GM23338 (cell line): Measurements from ENCODE around the gene XPR1. TPM values are rescaled to one million over a fixed set of nuclear protein-coding genes. Genes with fewer than 3 reads are reported as not detected.

Experiments used
- ATAC-seq: fragments of 200-7000 bp; cut with Tn5 transposase; 3 replicates; pipeline ENCODE4 v1.9.1; 2020
- DNase-seq: peaks from one replicate; pipeline ENCODE4 v3.0.0-alpha.2; 2015; ENCODE audit warnings: low spot score
- H2AFZ ChIP-seq: fragments of 200-600 bp; sonication (generic); 2 replicates; pipeline ENCODE4 v1.8.0; 2016; ENCODE audit warnings: antibody characterized with exemption, mild to moderate bottlenecking, moderate library complexity
- H3F3A ChIP-seq: fragments of 200-600 bp; sonication (generic); replicated peaks from 2 replicates; pipeline ENCODE4 v1.8.0; 2017; ENCODE audit warnings: antibody characterized with exemption, mixed run types, low read depth
- H3K27ac ChIP-seq: fragments of 200-600 bp; sonication (generic); 2 replicates; pipeline ENCODE4 v1.6.1; 2016; ENCODE audit warnings: low read depth
- H3K27me3 ChIP-seq: fragments of 200-600 bp; sonication (generic); 2 replicates; pipeline ENCODE4 v1.8.0; 2016; ENCODE audit warnings: mild to moderate bottlenecking, mixed run types, moderate library complexity; ENCODE audit not compliant: insufficient read depth
- H3K36me3 ChIP-seq: fragments of 200-600 bp; sonication (generic); 2 replicates; pipeline ENCODE4 v1.8.0; 2016; ENCODE audit warnings: mild to moderate bottlenecking; ENCODE audit not compliant: insufficient read depth
- H3K4me1 ChIP-seq: fragments of 200-600 bp; sonication (generic); 2 replicates; pipeline ENCODE4 v1.8.0; 2016; ENCODE audit warnings: mild to moderate bottlenecking, moderate library complexity; ENCODE audit not compliant: insufficient read depth
- H3K4me2 ChIP-seq: fragments of 200-600 bp; sonication (generic); 2 replicates; pipeline ENCODE4 v1.7.1; 2017; ENCODE audit warnings: mixed run types
- H3K4me3 ChIP-seq: fragments of 200-600 bp; sonication (generic); 2 replicates; pipeline ENCODE4 v1.6.1; 2016; ENCODE audit warnings: mixed run types
- H3K79me2 ChIP-seq: fragments of 200-600 bp; sonication (generic); replicated peaks from 2 replicates; pipeline ENCODE4 v1.8.0; 2017; ENCODE audit warnings: mild to moderate bottlenecking; ENCODE audit not compliant: insufficient read depth
- H3K9me2 ChIP-seq: fragments of 200-600 bp; sonication (generic); 2 replicates; pipeline ENCODE4 v1.8.0; 2017; ENCODE audit not compliant: insufficient read depth
- H4K20me1 ChIP-seq: fragments of 200-600 bp; sonication (generic); replicated peaks from 2 replicates; pipeline ENCODE4 v1.8.0; 2017; ENCODE audit warnings: mild to moderate bottlenecking; ENCODE audit not compliant: insufficient read depth
- H3K27ac Mint-ChIP-seq: 2 replicates; pipeline ENCODE4 v1.8.0; 2020; ENCODE audit warnings: inconsistent platforms, mild to moderate bottlenecking, moderate library complexity, mixed read lengths
- H3K27me3 Mint-ChIP-seq: 3 replicates; pipeline ENCODE4 v1.8.0; 2022; ENCODE audit warnings: low read depth, mild to moderate bottlenecking, moderate library complexity, mixed read lengths, inconsistent platforms; ENCODE audit not compliant: insufficient read depth, poor library complexity
- H3K36me3 Mint-ChIP-seq: 3 replicates; pipeline ENCODE4 v1.8.0; 2021; ENCODE audit warnings: low read depth, mild to moderate bottlenecking, inconsistent platforms, moderate library complexity, mixed read lengths
- H3K4me1 Mint-ChIP-seq: 3 replicates; pipeline ENCODE4 v1.8.0; 2020; ENCODE audit warnings: mild to moderate bottlenecking, inconsistent platforms, mixed read lengths
- H3K4me3 Mint-ChIP-seq: 3 replicates; pipeline ENCODE4 v1.8.0; 2021; ENCODE audit warnings: moderate library complexity, mild to moderate bottlenecking, inconsistent platforms, mixed read lengths
- H3K9me3 Mint-ChIP-seq: 3 replicates; pipeline ENCODE4 v1.8.0; 2020; ENCODE audit warnings: moderate library complexity, mild to moderate bottlenecking, inconsistent platforms, mixed read lengths
- EZH2 ChIP-seq: fragments of 200-600 bp; sonication (generic); IDR thresholded peaks from one replicate; pipeline ENCODE4 v1.8.0; 2017; ENCODE audit warnings: antibody characterized with exemption, mild to moderate bottlenecking, low read depth; ENCODE audit not compliant: unreplicated experiment
- ZNF114 ChIP-seq: fragments of 250-450 bp; sonication (Bioruptor Pico); IDR thresholded peaks from 2 replicates; pipeline ENCODE4 v1.5.0; 2020; ENCODE audit warnings: mild to moderate bottlenecking, moderate library complexity
- ZNF331 ChIP-seq: fragments of 250-450 bp; sonication (Bioruptor Pico); IDR thresholded peaks from 2 replicates; pipeline ENCODE4 v1.5.0; 2020; ENCODE audit warnings: low read depth, mild to moderate bottlenecking, moderate library complexity
- polyA plus RNA-seq: library from polyadenylated mRNA; unstranded; fragments of >200 nt; fragmentation: Nextera tagmentation; extraction: Ambion mirVana; gene quantifications from 2 replicates; pipeline ENCODE4 v1.2.1, GENCODE V29; 2016
- total RNA-seq: library from RNA; depleted of rRNA; stranded (reverse); fragments of >200 nt; shearing (Covaris generic); gene quantifications from 2 replicates; pipeline ENCODE4 v1.2.3, GENCODE V29; 2014
- TF ChIP-seq, protein P1 (sequence below): fragments of 250-450 bp; sonication (Bioruptor Pico); IDR thresholded peaks from 2 replicates; pipeline ENCODE4 v1.5.0; 2020; ENCODE audit warnings: mild to moderate bottlenecking, moderate library complexity
- TF ChIP-seq, protein P2 (sequence below): IDR thresholded peaks from one replicate; pipeline ENCODE4 v1.6.1; 2018; ENCODE audit warnings: antibody characterized with exemption; ENCODE audit not compliant: unreplicated experiment
- TF ChIP-seq, protein P3 (sequence below): IDR thresholded peaks from 2 replicates; pipeline ENCODE4 v1.6.1; 2016; ENCODE audit warnings: antibody characterized with exemption

Gene XPR1
- total and polyA plus RNA-seq, 2 experiments from 2014 or later = 9.3 to 38.1 TPM

DNA sequence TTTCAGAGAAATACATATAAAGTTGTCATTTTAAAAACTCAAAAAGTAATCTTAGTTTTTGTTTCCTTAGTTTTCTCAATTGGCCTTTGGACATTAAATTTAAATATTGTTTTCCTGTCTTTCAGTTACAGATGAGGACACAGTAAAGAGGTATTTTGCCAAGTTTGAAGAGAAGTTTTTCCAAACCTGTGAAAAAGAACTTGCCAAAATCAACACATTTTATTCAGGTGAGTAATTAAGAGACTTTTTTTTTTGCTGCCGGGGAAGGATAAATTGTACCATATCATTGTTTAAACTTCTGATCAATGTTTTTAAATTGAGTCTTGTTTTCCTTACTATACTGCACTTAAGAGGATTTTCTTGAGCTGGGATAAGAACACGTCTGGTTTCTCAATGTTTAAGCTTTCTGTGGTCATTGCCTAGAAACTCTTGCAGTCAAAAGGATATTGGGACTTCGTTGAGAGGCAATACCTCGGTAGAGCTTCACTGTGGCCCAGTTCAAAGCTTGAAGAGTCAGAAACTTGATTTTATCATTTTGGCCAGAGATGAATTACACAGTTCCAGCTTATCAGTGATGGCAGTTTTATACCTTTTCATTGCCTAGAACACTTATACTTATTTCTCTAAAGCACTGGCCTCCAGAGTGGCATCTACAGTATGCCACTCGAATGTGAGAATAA, 155.9 kb downstream of the XPR1 start (continued):
- TF ChIP-seq, protein P1, sequence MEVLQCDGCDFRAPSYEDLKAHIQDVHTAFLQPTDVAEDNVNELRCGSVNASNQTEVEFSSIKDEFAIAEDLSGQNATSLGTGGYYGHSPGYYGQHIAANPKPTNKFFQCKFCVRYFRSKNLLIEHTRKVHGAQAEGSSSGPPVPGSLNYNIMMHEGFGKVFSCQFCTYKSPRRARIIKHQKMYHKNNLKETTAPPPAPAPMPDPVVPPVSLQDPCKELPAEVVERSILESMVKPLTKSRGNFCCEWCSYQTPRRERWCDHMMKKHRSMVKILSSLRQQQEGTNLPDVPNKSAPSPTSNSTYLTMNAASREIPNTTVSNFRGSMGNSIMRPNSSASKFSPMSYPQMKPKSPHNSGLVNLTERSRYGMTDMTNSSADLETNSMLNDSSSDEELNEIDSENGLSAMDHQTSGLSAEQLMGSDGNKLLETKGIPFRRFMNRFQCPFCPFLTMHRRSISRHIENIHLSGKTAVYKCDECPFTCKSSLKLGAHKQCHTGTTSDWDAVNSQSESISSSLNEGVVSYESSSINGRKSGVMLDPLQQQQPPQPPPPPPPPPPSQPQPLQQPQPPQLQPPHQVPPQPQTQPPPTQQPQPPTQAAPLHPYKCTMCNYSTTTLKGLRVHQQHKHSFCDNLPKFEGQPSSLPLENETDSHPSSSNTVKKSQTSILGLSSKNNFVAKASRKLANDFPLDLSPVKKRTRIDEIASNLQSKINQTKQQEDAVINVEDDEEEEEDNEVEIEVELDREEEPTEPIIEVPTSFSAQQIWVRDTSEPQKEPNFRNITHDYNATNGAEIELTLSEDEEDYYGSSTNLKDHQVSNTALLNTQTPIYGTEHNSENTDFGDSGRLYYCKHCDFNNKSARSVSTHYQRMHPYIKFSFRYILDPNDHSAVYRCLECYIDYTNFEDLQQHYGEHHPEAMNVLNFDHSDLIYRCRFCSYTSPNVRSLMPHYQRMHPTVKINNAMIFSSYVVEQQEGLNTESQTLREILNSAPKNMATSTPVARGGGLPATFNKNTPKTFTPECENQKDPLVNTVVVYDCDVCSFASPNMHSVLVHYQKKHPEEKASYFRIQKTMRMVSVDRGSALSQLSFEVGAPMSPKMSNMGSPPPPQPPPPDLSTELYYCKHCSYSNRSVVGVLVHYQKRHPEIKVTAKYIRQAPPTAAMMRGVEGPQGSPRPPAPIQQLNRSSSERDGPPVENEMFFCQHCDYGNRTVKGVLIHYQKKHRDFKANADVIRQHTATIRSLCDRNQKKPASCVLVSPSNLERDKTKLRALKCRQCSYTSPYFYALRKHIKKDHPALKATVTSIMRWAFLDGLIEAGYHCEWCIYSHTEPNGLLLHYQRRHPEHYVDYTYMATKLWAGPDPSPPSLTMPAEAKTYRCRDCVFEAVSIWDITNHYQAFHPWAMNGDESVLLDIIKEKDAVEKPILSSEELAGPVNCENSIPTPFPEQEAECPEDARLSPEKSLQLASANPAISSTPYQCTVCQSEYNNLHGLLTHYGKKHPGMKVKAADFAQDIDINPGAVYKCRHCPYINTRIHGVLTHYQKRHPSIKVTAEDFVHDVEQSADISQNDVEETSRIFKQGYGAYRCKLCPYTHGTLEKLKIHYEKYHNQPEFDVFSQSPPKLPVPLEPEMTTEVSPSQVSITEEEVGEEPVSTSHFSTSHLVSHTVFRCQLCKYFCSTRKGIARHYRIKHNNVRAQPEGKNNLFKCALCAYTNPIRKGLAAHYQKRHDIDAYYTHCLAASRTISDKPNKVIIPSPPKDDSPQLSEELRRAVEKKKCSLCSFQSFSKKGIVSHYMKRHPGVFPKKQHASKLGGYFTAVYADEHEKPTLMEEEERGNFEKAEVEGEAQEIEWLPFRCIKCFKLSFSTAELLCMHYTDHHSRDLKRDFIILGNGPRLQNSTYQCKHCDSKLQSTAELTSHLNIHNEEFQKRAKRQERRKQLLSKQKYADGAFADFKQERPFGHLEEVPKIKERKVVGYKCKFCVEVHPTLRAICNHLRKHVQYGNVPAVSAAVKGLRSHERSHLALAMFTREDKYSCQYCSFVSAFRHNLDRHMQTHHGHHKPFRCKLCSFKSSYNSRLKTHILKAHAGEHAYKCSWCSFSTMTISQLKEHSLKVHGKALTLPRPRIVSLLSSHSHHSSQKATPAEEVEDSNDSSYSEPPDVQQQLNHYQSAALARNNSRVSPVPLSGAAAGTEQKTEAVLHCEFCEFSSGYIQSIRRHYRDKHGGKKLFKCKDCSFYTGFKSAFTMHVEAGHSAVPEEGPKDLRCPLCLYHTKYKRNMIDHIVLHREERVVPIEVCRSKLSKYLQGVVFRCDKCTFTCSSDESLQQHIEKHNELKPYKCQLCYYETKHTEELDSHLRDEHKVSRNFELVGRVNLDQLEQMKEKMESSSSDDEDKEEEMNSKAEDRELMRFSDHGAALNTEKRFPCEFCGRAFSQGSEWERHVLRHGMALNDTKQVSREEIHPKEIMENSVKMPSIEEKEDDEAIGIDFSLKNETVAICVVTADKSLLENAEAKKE = no peak
- TF ChIP-seq ZNF331 (CRISPR knock-in tag) (no peak), EZH2 (no peak)
- TF ChIP-seq, protein P2, sequence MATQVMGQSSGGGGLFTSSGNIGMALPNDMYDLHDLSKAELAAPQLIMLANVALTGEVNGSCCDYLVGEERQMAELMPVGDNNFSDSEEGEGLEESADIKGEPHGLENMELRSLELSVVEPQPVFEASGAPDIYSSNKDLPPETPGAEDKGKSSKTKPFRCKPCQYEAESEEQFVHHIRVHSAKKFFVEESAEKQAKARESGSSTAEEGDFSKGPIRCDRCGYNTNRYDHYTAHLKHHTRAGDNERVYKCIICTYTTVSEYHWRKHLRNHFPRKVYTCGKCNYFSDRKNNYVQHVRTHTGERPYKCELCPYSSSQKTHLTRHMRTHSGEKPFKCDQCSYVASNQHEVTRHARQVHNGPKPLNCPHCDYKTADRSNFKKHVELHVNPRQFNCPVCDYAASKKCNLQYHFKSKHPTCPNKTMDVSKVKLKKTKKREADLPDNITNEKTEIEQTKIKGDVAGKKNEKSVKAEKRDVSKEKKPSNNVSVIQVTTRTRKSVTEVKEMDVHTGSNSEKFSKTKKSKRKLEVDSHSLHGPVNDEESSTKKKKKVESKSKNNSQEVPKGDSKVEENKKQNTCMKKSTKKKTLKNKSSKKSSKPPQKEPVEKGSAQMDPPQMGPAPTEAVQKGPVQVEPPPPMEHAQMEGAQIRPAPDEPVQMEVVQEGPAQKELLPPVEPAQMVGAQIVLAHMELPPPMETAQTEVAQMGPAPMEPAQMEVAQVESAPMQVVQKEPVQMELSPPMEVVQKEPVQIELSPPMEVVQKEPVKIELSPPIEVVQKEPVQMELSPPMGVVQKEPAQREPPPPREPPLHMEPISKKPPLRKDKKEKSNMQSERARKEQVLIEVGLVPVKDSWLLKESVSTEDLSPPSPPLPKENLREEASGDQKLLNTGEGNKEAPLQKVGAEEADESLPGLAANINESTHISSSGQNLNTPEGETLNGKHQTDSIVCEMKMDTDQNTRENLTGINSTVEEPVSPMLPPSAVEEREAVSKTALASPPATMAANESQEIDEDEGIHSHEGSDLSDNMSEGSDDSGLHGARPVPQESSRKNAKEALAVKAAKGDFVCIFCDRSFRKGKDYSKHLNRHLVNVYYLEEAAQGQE = no peak

DNA sequence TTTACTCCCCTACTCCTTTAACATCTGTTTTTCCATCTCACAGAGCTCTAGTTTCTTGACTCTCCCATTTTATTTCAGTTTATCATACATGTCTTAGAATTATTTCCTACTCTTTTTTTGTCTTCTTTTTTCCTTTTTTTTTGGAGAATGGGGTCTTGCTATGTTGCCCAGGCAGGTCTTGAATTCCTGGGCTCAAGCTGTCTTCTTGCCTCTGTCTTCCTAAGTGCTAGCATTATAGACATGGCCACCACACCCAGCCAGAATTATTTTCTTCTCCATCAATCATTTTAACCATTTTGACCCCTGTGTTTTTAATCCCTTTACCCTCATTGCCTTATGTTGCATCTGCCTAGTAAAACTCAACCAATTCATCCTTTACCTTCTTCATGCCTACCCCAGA, 157.6 kb downstream of the XPR1 start:
- TF ChIP-seq, protein P3, sequence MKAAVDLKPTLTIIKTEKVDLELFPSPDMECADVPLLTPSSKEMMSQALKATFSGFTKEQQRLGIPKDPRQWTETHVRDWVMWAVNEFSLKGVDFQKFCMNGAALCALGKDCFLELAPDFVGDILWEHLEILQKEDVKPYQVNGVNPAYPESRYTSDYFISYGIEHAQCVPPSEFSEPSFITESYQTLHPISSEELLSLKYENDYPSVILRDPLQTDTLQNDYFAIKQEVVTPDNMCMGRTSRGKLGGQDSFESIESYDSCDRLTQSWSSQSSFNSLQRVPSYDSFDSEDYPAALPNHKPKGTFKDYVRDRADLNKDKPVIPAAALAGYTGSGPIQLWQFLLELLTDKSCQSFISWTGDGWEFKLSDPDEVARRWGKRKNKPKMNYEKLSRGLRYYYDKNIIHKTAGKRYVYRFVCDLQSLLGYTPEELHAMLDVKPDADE = no peak
- TF ChIP-seq ZNF114 (CRISPR knock-in tag) = no peak
- TF ChIP-seq, protein P2 = no peak

More for the DNA sequence above, 157.6 kb downstream of the XPR1 start:
- no peak for ATAC-seq
- H3K79me2 ChIP-seq = no peaks in the 10 kb centered on the region
- no peaks in the 10 kb centered on the region for H3K36me3 ChIP-seq
- H3K9me2 ChIP-seq = no peaks in the 10 kb centered on the region
- no peaks in the 10 kb centered on the region; the same call in 1 of the 2 replicates for H4K20me1 ChIP-seq
- Mint-ChIP-seq H3K4me1 (0 out of 3 replicates have a peak, but pooled peaks cover 4% of the 10 kb centered on the region), H3K27ac (no peak overlapping the region), H3K4me3 (no peak overlapping the region), H3K36me3 (no peaks in the 10 kb centered on the region), H3K27me3 (peaks cover 2% of the 10 kb centered on the region), H3K9me3 (no peaks in the 10 kb centered on the region)
- DNase-seq = no peak
- H3K4me1 ChIP-seq = no peaks in the 10 kb centered on the region
- no peak overlapping the region for H2AFZ ChIP-seq
- no peak overlapping the region for H3K4me2 ChIP-seq
- H3K27ac ChIP-seq = no peak overlapping the region
- H3K27me3 ChIP-seq = no peaks in the 10 kb centered on the region
- H3K4me3 ChIP-seq = no peak overlapping the region
- H3F3A ChIP-seq = no peaks in the 10 kb centered on the region
